ENCODE measurements around the gene RAB22A. TPM values are rescaled to one million over a fixed set of nuclear protein-coding genes. Genes with fewer than 3 reads are reported as not detected.

The RAB22A gene
- total RNA-seq, 2 donors from 2014 or later, result 16.9 to 20.4 TPM

DNA sequence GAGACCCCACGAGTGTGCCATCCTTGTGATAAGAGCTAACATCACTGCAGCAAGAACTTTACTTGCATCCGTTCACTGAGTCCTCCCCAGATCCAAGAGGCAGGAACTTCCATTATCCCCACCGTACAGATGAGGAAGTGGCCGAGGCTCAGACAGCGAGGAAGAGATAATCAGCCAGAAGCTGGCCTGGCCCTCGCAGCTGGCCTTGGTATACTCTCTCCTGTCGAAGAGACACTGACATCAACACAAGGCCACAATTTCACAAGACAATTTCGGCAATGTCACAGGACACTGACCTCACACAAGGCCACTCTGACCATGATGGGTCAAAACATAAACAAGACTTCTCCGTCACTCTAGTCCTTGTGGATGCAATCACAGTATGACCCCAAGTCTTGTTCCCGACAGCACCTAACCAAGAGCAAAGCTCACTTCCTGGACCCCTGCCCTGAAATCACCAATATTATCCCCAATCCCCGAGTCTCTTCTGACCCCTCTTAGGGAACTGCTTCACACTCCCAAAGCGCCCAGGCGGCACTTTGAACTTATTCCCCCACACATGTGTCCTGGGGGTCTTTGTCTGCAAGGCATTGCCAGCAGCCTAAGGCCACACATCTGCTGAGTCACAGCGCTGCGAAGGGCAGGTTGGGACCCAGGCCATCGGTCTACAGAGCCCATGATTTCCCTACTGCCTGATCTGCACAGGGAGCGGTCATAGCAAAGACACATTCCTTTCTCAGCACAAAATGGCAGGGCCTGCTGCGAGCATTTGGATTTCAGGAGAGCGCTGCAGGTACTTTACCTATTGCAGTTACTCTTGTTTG, 64.7 kb downstream of the RAB22A start:
- Histone ChIP-seq H3K4me1 (replicated peaks) (no peaks in the 10 kb centered on the region), H3K27ac (no peak overlapping the region), H3K36me3 (no peaks in the 10 kb centered on the region), H3K9me3 (no peaks in the 10 kb centered on the region), H3K4me3 (no peak overlapping the region), H3K27me3 (replicated peaks; ENCODE audit: insufficient read depth) (no peaks in the 10 kb centered on the region)
- intact Hi-C loops (cut with DNase I), result no loop called here
- WGBS, result 82% methylated on average over 19 of the region's 19 CpGs
- no peak for DNase-seq (ENCODE audit: low spot score)
- TF ChIP-seq POLR2A (IDR thresholded peaks at IDR 0.05), result no peak
- TF ChIP-seq POLR2AphosphoS5 (IDR thresholded peaks at IDR 0.05), result no peak
- TF ChIP-seq, protein P1, sequence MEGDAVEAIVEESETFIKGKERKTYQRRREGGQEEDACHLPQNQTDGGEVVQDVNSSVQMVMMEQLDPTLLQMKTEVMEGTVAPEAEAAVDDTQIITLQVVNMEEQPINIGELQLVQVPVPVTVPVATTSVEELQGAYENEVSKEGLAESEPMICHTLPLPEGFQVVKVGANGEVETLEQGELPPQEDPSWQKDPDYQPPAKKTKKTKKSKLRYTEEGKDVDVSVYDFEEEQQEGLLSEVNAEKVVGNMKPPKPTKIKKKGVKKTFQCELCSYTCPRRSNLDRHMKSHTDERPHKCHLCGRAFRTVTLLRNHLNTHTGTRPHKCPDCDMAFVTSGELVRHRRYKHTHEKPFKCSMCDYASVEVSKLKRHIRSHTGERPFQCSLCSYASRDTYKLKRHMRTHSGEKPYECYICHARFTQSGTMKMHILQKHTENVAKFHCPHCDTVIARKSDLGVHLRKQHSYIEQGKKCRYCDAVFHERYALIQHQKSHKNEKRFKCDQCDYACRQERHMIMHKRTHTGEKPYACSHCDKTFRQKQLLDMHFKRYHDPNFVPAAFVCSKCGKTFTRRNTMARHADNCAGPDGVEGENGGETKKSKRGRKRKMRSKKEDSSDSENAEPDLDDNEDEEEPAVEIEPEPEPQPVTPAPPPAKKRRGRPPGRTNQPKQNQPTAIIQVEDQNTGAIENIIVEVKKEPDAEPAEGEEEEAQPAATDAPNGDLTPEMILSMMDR (IDR thresholded peaks at IDR 0.05), result no peak

DNA sequence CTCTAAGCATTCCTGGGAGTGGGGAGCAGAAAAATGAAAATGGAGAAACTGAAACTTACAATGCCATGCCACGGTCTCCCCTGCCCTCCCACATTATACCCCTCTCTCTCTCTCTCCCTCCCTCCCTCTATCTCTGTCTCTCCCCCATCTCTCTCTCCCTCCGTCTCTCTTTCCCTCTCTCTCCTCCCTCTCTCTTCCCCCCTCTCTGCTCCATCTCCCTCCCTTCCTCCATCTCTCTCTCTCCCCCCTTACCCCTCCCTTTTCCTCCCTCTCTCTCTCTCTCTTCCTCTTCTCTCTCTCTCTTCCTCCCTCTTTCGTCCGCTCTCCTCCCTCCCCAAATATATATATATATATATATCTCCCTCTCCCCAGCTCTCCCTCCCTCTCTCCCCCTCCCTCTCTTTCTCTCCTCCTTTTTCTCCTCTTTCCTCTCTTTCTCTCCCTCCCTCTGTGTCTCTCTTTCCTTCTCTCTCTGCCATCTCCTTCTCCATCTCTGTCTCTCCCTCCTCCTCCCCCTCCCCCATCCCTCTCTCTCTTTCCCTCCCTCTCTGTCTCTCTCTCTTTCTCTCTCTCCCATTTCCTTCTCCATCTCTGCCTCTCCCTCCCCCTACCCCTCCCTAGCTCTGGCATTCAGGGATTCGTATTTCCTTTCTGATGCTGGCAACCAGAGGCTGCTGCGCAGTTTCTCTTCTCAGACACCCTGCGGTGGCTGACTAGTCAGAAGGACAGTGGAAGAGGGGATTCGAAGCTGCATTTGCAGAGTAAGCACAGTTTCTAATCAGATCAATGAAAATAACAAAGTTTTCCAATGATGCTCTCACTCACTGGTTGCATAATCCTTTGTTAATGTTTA, 65.6 kb downstream of the RAB22A start:
- no peaks in the 10 kb centered on the region for H3K27me3 ChIP-seq (replicated peaks; ENCODE audit: insufficient read depth)
- H3K4me3 ChIP-seq, result no peak overlapping the region
- no peaks in the 10 kb centered on the region for H3K9me3 ChIP-seq
- TF ChIP-seq POLR2A (IDR thresholded peaks at IDR 0.05) (no peak), POLR2AphosphoS5 (IDR thresholded peaks at IDR 0.05) (no peak)
- TF ChIP-seq, protein P1 (IDR thresholded peaks at IDR 0.05), result no peak
- no peaks in the 10 kb centered on the region for H3K36me3 ChIP-seq
- 52% methylated on average over 8 of the region's 8 CpGs for WGBS
- H3K27ac ChIP-seq, result no peak overlapping the region
- no peak for DNase-seq (ENCODE audit: low spot score)
- H3K4me1 ChIP-seq (replicated peaks), result no peaks in the 10 kb centered on the region
- intact Hi-C loops (cut with DNase I), result no loop called here

DNA sequence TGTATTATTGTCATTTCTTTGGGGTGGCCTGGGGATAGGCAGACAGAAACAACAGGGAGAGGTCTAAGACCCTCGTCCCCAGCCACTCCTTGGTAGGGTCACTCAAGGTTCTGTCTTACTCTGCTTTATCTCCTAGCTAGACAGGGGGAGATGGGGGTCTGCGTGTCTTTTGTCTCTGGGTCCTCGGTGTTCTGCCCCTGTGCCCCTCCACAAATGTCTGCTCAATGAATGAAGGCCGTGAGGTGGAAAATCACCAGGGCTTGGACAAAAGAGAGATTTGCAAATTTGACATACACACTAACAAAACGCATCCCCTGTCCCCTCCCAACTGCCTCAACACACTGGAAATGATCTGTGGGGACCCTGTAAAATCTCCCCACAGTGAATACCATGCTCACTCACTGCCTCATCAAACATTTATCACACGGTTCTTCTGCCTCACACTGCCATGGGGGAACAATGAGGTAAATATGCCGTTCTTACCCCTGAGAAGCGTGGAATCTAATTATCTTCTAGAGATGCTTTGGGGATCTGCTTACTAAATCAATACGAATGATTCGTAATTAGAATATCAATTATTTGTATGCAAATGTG, 66.3 kb downstream of the RAB22A start:
- no peaks in the 10 kb centered on the region for H3K36me3 ChIP-seq
- no peaks in the 10 kb centered on the region for H3K4me1 ChIP-seq (replicated peaks)
- WGBS, result 78% methylated on average over 10 of the region's 10 CpGs
- TF ChIP-seq, protein P1 (IDR thresholded peaks at IDR 0.05), result no peak
- no peak for TF ChIP-seq POLR2A (IDR thresholded peaks at IDR 0.05)
- TF ChIP-seq POLR2AphosphoS5 (IDR thresholded peaks at IDR 0.05), result no peak
- H3K4me3 ChIP-seq, result no peak overlapping the region
- intact Hi-C loops (cut with DNase I), result no loop called here
- no peak for DNase-seq (ENCODE audit: low spot score)
- H3K27ac ChIP-seq, result no peak overlapping the region
- H3K27me3 ChIP-seq (replicated peaks; ENCODE audit: insufficient read depth), result no peaks in the 10 kb centered on the region
- H3K9me3 ChIP-seq, result no peaks in the 10 kb centered on the region

DNA sequence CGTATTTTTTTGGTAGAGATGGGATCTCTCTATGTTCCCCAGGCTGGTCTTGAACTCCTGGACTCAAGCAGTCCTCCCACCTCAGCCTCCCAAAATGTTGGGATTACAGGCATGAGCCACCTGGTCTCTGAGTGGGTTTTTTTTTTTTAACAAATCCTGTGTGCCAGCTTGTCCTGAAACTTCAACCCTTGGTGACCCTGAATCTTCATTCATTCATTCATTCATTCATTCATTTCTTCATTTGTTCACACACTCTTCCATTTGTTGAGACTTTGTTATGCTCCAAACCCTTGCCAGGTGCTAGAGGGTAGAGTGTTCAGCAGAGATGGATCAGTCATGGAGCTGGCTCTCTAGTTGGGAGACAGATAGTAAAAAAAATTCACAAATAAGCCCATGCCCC, 67.5 kb downstream of the RAB22A start:
- no peaks in the 10 kb centered on the region for H3K36me3 ChIP-seq
- no peak overlapping the region for H3K27ac ChIP-seq
- DNase-seq (ENCODE audit: low spot score), result no peak
- no peaks in the 10 kb centered on the region for H3K4me1 ChIP-seq (replicated peaks)
- no peaks in the 10 kb centered on the region for H3K9me3 ChIP-seq
- no peaks in the 10 kb centered on the region for H3K27me3 ChIP-seq (replicated peaks; ENCODE audit: insufficient read depth)
- H3K4me3 ChIP-seq, result no peak overlapping the region
- intact Hi-C loops (cut with DNase I), result no loop called here
- WGBS, result 89% methylated on average over 1 of the region's 1 CpG
- TF ChIP-seq POLR2A (IDR thresholded peaks at IDR 0.05) (no peak), POLR2AphosphoS5 (IDR thresholded peaks at IDR 0.05) (no peak)
- TF ChIP-seq, protein P1 (IDR thresholded peaks at IDR 0.05), result no peak
